IPS-18c (cell line): ENCODE results near the gene TMEM132E.

Experiments
- H3K4me3 ChIP-seq: 2 replicates; pipeline ENCODE4 v1.7.0; 2013; ENCODE audit warnings: low read depth, mild to moderate bottlenecking, low read length, moderate library complexity; ENCODE audit not compliant: insufficient read depth
- H3K9me3 ChIP-seq: one replicate; pipeline ENCODE4 v1.6.1; 2013; ENCODE audit warnings: mild to moderate bottlenecking, low read length, moderate library complexity; ENCODE audit not compliant: control insufficient read depth, insufficient read depth

The TMEM132E gene

DNA sequence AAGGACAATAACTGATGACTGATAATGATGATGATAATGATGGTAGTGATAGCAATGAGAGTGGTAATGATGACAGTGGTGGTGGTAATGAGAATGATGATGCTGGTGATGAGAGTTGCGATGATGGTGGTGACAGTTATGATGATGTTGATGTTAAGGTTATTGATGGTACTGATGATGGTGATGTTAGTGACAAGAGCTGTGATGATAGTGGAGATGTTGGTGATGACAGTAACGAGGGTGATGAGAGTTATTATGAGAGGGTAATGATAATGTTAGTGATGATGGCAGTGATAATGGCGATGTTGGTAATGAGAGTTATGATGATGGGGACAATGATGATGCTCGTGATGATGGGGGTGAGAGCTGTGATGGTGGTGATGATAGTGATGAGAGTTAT lies 13.2 kb upstream of the TMEM132E start:
- Histone ChIP-seq H3K9me3 (no peaks in the 10 kb centered on the region), H3K4me3 (no peak overlapping the region)

DNA sequence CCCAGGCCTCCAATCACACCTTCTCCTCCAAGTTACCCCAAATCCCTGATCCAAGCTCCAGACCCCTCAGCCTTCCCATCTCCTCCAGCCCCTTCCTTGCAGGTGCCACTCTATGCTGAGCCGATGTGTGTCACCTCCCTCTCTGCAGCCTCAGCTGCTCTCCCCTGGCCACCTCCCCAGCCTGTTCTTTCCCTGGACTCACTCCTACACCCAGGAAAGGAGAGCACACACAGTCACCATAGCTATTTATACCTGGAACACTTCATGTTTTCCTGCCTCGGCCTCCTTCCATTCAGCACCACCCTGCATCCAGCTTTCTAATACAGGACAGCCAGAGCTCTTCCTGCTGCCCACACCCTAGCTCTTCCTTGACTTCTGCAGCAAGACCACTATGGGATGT lies 12.5 kb upstream of the TMEM132E start:
- Histone ChIP-seq H3K4me3 (no peak overlapping the region), H3K9me3 (no peaks in the 10 kb centered on the region)

DNA sequence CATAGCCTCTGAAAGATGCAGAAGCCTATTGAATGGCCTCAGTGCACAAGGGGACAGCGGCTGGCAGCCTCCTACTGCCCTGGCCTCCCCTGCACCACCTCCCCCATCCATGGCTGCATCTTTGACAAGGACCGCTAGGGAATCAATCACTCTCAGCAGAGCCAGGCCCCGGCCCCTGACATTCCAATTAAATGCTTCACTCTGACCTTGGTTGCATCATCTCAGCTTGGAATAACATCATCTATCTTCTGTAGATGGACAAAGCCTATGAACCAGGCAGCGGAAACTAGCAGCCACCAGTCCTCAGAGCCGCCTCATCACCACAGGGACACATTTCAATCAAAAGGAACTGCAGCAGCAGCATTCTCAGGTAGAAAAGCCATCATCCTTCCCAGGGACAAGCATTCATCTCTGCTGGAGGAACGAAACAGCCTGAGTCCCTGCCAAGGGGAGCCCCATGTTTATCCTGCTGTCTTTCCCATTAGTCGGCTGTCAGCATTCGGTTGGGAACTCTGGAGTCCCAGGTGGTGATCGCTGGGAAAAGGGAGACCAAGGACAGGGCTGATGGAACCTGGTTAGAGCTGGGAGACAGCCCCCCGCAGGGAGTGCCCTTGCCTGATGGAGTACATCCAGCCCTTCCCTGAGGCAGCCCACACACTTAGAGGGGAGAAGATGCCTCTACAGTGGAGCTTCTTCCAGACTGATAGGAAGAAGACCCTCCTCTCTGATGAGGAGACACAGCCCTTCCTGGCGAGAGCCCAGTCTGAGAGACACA lies 11.5 kb upstream of the TMEM132E start:
- Histone ChIP-seq H3K4me3 (no peak overlapping the region), H3K9me3 (no peaks in the 10 kb centered on the region)

DNA sequence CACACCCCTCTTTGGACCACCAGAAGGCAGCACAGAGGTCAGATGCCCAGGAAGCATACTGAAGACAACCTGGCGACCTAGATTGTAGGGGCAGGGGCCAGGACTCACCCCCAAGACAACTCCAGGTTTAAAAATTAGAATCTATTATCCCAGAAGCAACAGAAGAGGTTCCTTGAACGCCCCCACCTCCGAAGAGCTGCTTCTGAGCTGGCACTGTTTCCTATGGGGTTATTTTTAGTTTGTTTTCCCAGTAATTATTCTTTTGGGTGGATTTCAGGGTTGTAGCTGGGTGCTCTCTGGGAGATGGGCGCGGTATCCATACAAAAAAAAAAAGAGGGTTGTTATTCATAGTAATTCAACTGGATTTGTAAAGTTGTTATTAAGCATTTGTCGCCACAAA lies 10.4 kb upstream of the TMEM132E start:
- Histone ChIP-seq H3K4me3 (no peak overlapping the region), H3K9me3 (no peaks in the 10 kb centered on the region)

DNA sequence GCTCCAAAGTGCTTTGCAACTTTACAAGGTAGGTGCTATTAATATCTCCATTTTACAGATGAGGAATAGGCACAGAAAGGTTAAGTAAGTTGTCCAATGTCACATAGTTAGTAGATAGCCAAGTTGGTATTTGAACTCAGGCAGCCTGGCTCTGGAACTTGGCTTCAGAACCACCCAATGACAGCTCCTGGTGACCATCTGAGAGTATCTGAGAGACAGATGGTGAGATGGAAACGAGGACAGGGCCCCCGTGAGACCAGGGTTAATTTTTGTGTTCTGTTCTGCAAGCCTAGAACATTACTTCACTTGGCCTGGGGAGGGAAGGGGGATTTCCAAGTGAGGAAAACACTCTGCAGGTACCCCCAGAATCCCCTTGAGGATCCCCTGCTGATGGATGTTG lies 9.8 kb upstream of the TMEM132E start:
- Histone ChIP-seq H3K9me3 (no peaks in the 10 kb centered on the region), H3K4me3 (no peak overlapping the region)

DNA sequence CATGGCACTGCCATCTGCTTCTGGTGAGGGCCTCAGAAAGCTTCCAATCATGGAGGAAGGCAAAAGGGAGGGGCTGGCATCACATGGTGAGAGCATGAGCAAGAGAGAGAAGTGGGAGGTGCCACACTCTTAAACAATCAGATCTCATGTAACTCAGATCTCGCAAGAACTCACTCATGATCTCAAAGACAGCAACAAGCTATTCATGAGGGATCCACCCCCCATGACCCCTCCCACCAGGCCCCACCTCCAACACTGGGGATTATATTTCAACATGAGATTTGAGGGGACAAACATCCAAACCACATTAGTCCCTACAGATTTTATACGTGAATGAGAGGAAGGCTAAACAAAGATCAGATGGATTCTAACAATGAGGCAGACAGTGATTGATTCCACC lies 8.9 kb upstream of the TMEM132E start:
- H3K4me3 ChIP-seq = no peak overlapping the region
- no peaks in the 10 kb centered on the region for H3K9me3 ChIP-seq

DNA sequence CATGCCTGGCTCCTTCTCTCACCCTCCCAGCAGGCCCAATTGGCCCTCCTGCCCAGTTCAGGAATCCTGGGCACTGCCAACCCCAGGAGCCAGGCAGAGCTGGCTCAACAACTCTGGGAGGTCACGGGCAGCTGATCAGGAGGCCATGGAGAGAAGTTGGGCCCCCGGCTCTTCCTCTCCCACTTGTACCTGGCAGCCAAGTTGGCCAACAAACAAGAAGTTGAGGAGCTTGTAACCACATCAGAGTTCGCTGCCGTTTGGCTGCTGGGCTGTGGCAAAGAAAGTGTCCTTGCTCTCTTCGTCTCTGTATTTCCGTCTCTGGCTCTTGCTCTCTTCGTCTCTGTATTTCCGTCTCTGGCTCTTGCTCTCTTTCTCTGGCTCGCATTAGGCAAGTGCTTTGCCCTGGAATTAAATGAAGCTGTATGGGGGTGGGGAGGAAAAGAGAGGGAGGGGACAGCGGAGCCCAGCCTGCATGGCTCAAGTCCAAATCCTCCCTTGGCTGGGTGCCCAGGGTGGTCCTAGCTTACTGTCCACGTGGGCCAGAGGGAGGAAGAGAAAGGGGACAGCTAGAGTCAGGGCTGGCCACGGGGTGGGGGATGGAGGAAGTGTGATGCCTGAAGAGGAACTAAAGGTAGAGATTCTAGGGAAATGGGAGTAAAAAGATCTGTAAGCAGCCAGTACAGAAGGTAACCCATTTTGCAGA lies 7.8 kb upstream of the TMEM132E start:
- H3K9me3 ChIP-seq = no peaks in the 10 kb centered on the region
- H3K4me3 ChIP-seq = no peak overlapping the region

DNA sequence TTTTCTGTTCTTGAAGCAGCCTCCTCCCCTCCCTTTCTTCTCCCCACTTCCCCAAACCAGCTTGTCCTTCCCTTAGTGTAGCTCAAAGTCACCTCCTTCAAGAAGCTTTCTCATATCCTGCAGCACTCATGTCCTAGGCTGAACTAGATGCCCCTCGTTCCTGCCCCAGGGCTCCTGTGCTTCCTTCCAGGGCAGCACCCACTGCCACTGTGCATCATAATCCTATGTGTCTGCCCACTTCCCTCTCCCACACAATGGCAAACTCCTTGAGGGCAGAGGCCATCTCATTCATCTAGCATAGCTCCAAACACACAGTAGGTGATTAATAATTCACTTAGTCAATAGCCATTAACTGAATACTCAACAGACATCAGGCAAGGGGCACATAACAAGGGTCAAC lies 6.9 kb upstream of the TMEM132E start:
- Histone ChIP-seq H3K4me3 (no peak overlapping the region), H3K9me3 (no peaks in the 10 kb centered on the region)

DNA sequence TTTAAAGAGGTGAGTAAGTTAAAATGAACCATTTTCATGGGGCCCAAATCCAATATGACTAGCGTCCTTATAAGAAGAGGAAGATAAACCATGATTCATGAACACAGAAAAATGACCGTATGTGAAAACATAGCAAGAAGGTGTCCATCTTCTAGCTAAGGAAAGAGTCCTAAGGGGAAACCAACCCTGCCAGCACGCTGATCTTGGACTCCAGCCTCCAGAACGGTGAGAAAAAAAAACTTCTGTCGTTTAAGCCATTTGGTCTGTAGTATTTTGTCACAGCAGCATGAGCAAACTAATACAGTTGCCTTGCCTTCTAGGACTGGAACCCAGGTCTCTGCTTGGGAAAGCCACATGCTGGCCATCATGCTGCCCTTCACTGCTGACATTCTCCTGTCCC lies 4.2 kb upstream of the TMEM132E start:
- Histone ChIP-seq H3K9me3 (no peaks in the 10 kb centered on the region), H3K4me3 (no peak overlapping the region)

DNA sequence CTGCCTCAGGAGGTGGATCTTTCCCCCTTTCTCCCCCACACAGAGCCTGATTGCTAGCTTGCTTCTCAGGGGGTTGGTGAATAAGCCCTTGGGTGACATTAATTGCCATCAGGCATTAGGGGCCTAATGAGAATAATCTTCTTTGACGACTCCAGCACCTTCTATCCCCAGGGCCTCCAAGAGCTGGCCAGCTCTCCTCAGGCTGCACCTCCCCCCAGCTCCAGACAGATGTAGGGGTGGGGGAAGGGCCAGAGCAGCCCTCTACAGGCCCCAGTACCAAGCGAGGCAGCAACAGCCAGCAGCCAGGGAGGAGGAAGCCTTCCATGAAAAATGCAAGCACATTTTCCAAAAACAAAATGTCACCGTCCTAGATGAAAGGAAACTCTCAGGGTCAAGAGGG lies 1.4 kb upstream of the TMEM132E start:
- Histone ChIP-seq H3K4me3 (peak overlapping the region; percentile 34), H3K9me3 (no peaks in the 10 kb centered on the region)

DNA sequence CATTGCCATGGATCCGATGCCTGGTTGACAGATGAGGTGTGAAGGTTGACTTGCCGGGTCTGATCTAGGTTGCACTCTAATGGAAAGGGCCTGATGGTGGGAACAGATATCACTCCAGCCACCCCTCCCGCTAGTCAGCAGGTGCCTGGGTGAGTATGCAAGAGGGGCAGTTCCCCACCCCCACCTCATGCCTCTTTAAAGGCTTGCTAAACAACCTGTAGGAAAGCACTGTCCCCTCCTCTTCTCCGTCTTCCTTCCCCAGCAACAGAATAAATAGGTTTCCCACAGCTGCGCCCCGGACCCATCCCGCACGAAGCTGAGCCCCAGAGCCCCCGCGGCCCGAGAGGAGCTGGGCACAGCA lies 746 bp upstream of the TMEM132E start:
- H3K4me3 ChIP-seq = peak overlapping the region; percentile 57

DNA sequence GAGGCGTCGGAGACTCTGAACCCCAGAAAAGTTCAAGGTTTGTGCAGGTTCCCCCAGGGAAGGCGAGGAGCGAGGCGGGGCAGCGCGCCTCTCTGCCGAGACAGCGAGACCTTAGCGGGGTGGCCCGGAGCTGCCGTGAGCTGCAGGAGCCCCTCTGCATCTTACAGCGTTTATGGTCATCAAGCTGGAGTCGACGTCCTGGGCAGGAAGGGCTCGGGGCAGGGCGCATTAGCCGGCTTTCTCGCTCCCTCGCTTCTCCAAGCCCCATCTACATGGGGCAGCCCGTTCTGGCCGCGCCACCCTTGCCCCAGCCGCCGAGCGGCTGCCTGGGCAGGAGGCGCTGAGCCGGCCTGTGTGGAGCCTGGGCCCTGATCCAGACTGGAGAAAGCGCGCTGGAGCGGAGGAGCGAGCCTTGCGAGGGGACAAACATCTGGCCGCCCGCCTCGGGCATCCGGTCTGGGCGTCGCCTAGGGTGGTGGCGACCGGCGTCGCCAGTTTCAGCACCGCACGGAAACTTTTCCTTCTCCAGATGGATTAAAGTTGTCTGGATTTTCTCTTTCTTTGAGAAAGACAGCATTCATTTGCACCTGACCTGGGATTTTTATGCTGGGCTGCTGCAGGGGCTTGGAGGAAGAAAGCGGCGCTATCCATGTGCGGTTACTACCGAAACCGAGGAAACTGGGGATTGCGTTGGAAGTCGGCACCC lies 750 bp downstream of the TMEM132E start:
- Histone ChIP-seq H3K9me3 (no peaks in the 10 kb centered on the region), H3K4me3 (peak overlapping the region; percentile 57)

More for the DNA sequence above, 746 bp upstream of the TMEM132E start:
- H3K9me3 ChIP-seq = no peaks in the 10 kb centered on the region

DNA sequence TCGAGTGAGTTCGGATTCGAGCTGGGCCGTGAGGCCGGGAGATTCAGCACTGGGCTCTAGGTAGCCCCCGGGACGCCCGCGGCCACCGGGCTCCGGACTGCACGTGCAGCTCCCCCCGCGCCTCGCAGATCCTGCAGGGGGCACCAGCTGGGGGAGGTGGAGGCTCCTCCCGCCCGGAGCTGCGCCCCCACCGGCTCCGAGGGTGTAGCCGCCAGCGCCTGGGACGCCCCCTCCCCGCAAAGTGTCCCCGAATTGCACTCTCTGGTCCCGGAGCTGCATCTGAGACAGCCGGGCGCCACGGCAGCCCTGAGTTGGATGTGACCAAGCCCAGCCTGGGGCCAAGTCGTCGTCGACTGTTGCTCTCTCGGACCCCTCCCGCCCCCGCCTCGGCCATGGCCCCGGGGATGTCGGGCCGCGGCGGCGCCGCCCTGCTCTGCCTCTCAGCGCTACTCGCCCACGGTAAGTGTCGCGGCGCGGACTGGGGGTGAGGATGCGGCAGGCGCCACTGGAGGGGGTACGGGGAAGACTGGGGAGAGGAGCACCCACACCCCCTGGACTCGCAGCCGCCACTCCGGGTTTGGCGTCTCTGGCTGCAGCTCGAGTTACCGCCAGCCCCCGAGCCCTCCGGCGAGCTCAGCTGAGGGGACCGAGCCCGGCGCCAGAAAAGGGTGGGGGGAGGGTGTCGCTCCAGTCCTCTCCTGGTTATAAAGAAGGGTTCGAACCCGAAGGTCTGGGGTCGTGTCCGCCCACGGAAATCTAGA lies 1.5 kb downstream of the TMEM132E start:
- Histone ChIP-seq H3K9me3 (no peaks in the 10 kb centered on the region), H3K4me3 (peak overlapping the region; percentile 57)

DNA sequence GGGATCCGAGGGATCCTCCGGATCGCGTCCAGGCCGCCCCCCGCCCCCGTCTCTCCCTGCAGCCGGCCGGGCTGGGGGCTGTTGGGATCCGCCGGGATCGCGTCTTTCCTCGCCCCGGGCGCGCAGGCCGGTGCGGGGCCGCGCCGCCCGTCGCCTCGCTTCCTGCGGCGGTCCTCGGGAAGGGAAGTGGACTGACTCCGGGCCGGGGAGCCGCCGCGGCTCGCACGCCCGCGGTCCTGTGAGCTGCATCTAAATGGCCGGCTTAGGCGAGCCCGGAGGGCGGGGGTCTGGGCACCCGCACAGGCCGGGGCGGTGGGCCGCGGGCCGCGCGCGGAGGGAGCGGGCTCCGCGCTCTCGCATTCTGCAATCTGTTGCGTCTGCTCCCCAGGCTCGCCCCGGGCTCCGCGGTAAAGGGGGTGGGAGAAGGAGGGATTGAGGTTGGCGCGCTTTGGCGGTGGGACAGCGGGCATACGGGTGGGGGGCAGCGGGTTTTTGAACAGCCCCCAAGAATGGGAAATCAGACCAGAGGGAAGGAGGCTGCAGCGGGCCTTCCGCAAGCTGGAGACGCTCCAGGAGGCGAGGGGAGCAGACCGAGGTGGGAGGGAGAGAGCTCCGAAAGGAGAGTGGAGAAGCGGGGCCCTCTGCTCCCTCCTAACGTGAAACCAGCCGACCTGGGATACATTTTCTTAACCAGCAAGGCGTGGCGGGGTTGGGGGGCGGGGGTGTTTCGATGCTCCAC lies 2.2 kb downstream of the TMEM132E start:
- no peaks in the 10 kb centered on the region for H3K9me3 ChIP-seq
- H3K4me3 ChIP-seq = peak overlapping the region; percentile 57

DNA sequence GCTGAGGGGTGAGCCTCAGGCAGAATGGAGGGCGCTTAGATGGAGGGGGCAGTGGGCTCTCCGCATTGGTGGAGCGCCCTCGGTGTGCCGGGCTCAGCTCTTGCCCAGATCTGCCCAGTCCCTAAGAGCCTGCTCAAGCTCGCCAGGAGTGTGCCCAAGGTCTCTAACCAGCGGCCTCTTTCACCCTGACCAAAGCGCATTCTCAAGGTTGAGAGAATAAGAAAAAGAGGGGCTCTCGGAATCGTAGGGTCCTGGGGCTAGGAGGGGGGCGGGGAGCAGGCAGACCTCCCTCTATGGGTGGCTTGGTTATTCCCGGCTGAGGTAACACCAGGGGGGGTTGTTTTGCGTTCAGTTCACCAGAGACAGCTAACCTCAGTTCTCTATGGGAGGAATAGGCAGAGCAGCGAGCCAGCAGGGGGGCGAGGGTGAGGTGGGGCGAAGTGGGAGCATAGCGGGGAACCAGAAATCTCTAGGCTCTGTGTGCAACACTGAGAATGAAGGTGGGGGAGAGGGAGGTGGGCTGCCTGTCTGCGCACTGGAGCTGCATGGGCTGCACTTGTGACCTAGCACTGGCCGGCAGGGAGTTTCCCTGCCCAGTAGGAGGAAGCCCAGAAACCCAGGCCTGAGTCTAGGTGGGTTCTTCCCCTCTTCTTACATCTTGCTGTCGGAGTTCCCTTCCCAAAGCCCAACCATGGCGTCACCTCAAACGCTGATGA lies 3.0 kb downstream of the TMEM132E start:
- H3K9me3 ChIP-seq = no peaks in the 10 kb centered on the region
- H3K4me3 ChIP-seq = peak overlapping the region; percentile 57; the same call in 1 of the 2 replicates

DNA sequence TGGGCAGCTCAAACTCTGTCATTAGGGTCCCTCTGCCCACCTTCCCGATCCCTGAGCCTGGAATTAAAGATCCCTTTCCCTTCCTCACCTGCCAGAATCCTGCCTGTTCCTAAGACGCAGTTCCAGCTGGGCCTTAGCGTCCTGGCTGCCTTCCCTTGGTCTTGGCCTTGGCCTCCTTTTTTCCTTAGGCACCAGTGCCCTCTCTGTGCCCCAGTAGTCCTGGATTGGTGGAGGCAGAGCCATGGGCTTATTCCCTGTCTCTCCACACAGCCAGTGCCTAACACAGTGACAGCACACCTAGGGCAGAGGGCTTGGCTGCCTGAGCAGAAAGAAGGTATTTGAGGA lies 3.5 kb downstream of the TMEM132E start:
- Histone ChIP-seq H3K4me3 (no peak overlapping the region), H3K9me3 (no peaks in the 10 kb centered on the region)
